Measurements from ENCODE around the gene MYH16. TPM values are rescaled to one million over a fixed set of nuclear protein-coding genes. Genes with fewer than 3 reads are reported as not detected.

The MYH16 gene
- total and polyA plus RNA-seq, 2 experiments from 2014 or later: not detected

GRCh38 chr7:99320371-99320770 is 47.7 kb downstream of the MYH16 start:
- Histone ChIP-seq H3K36me3 (ENCODE audit: insufficient read depth) (no peaks in the 10 kb centered on the region), H3K27me3 (ENCODE audit: insufficient read depth) (no peaks in the 10 kb centered on the region), H3K4me2 (peak overlapping the region; percentile 41), H3F3A (replicated peaks; ENCODE audit: low read depth) (0 out of 2 replicates have a peak, but pooled peaks cover 3% of the 10 kb centered on the region), H3K9me2 (ENCODE audit: insufficient read depth) (no peaks in the 10 kb centered on the region), H2AFZ (no peak overlapping the region), H3K79me2 (replicated peaks; ENCODE audit: insufficient read depth) (no peaks in the 10 kb centered on the region), H3K27ac (ENCODE audit: low read depth) (0 out of 2 replicates have a peak overlapping the region, but pooled peaks have one; percentile 63), H4K20me1 (replicated peaks; ENCODE audit: insufficient read depth) (no peaks in the 10 kb centered on the region), H3K4me3 (no peak overlapping the region), H3K4me1 (ENCODE audit: insufficient read depth) (peaks cover 9% of the 10 kb centered on the region; the same call in 1 of the 2 replicates)
- H3K4me3 Mint-ChIP-seq: no peak overlapping the region
- peaks cover under 1% of the 10 kb centered on the region for H3K27me3 Mint-ChIP-seq (ENCODE audit: insufficient read depth, low read depth, poor library complexity)
- DNase-seq (ENCODE audit: low spot score) (peak; percentile 13), ATAC-seq (0 out of 3 replicates have a peak, but pooled peaks have one; percentile 18)
- no peak overlapping the region for H3K27ac Mint-ChIP-seq
- TF ChIP-seq NANOG (IDR thresholded peaks at IDR 0.05; ENCODE audit: borderline replicate concordance): no peak
- TF ChIP-seq EZH2phosphoT487 (IDR thresholded peaks at IDR 0.05; ENCODE audit: unreplicated experiment): no peak
- TF ChIP-seq CREB1 (CRISPR knock-in tag; IDR thresholded peaks at IDR 0.05; ENCODE audit: low read depth): no peak
- TF ChIP-seq ZNF331 (CRISPR knock-in tag; IDR thresholded peaks at IDR 0.05; ENCODE audit: low read depth): no peak
- TF ChIP-seq ZNF462 (CRISPR knock-in tag; IDR thresholded peaks at IDR 0.05): no peak
- no peak for TF ChIP-seq ZNF114 (CRISPR knock-in tag; IDR thresholded peaks at IDR 0.05)
- TF ChIP-seq, protein P1, sequence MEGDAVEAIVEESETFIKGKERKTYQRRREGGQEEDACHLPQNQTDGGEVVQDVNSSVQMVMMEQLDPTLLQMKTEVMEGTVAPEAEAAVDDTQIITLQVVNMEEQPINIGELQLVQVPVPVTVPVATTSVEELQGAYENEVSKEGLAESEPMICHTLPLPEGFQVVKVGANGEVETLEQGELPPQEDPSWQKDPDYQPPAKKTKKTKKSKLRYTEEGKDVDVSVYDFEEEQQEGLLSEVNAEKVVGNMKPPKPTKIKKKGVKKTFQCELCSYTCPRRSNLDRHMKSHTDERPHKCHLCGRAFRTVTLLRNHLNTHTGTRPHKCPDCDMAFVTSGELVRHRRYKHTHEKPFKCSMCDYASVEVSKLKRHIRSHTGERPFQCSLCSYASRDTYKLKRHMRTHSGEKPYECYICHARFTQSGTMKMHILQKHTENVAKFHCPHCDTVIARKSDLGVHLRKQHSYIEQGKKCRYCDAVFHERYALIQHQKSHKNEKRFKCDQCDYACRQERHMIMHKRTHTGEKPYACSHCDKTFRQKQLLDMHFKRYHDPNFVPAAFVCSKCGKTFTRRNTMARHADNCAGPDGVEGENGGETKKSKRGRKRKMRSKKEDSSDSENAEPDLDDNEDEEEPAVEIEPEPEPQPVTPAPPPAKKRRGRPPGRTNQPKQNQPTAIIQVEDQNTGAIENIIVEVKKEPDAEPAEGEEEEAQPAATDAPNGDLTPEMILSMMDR (conservative IDR thresholded peaks at IDR 0.05; ENCODE audit: low read depth in 2 of 2): no peak
- TF ChIP-seq JUNB (IDR thresholded peaks at IDR 0.05; ENCODE audit: unreplicated experiment): no peak
- no peak for TF ChIP-seq POLR2AphosphoS5 (IDR thresholded peaks at IDR 0.05; ENCODE audit: low read depth)
- no peak for TF ChIP-seq ETS1 (IDR thresholded peaks at IDR 0.05)
- TF ChIP-seq, protein P2, sequence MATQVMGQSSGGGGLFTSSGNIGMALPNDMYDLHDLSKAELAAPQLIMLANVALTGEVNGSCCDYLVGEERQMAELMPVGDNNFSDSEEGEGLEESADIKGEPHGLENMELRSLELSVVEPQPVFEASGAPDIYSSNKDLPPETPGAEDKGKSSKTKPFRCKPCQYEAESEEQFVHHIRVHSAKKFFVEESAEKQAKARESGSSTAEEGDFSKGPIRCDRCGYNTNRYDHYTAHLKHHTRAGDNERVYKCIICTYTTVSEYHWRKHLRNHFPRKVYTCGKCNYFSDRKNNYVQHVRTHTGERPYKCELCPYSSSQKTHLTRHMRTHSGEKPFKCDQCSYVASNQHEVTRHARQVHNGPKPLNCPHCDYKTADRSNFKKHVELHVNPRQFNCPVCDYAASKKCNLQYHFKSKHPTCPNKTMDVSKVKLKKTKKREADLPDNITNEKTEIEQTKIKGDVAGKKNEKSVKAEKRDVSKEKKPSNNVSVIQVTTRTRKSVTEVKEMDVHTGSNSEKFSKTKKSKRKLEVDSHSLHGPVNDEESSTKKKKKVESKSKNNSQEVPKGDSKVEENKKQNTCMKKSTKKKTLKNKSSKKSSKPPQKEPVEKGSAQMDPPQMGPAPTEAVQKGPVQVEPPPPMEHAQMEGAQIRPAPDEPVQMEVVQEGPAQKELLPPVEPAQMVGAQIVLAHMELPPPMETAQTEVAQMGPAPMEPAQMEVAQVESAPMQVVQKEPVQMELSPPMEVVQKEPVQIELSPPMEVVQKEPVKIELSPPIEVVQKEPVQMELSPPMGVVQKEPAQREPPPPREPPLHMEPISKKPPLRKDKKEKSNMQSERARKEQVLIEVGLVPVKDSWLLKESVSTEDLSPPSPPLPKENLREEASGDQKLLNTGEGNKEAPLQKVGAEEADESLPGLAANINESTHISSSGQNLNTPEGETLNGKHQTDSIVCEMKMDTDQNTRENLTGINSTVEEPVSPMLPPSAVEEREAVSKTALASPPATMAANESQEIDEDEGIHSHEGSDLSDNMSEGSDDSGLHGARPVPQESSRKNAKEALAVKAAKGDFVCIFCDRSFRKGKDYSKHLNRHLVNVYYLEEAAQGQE (IDR thresholded peaks at IDR 0.05; ENCODE audit: unreplicated experiment): no peak
- TF ChIP-seq EZH2 (IDR thresholded peaks at IDR 0.05; ENCODE audit: low read depth, unreplicated experiment): no peak
- TF ChIP-seq STAT1 (IDR thresholded peaks at IDR 0.05; ENCODE audit: unreplicated experiment): no peak
- H3K36me3 Mint-ChIP-seq (ENCODE audit: low read depth): no peaks in the 10 kb centered on the region; the same call in 2 of the 3 replicates
- H3K4me1 Mint-ChIP-seq: peaks cover 10% of the 10 kb centered on the region; the same call in 2 of the 3 replicates
- no peaks in the 10 kb centered on the region for H3K9me3 Mint-ChIP-seq
